SK-N-SH (cell line): Measurements from ENCODE around the gene AHCYL2. TPM values are rescaled to one million over a fixed set of nuclear protein-coding genes. Genes with fewer than 3 reads are reported as not detected.

ENCODE experiments used
- CTCF ChIA-PET: fragments of 300-600, 350-600 bp; formaldehyde crosslinking; extraction: SDS; loops from one replicate; lab custom pipeline; 2021; lab: Yijun Ruan, JAX
- POLR2A ChIA-PET: fragments of 350-600 bp; sonication (Branson Sonifier 250); formaldehyde crosslinking; extraction: SDS; loops from one replicate; lab custom pipeline; 2020; ENCODE audit warnings: antibody characterized with exemption, inconsistent platforms; lab: Yijun Ruan, JAX
- DNase-seq: peaks from one replicate; pipeline ENCODE4 v3.0.0; 2012
- H2AFZ ChIP-seq: fragments of 200-600 bp; sonication (generic); 2 replicates; pipeline ENCODE4 v1.8.1; 2016; ENCODE audit warnings: antibody characterized with exemption, mild to moderate bottlenecking, low read depth
- H3F3A ChIP-seq: fragments of 200-600 bp; sonication (generic); replicated peaks from 2 replicates; pipeline ENCODE3; 2016; ENCODE audit warnings: antibody characterized with exemption, mild to moderate bottlenecking; ENCODE audit not compliant: insufficient read depth
- H3K27ac ChIP-seq, 2 experiments: fragments of 200-500 bp in 1 of 2; fragments of 200-600 bp in 1 of 2; sonication (Bioruptor generic) in 1 of 2; sonication (generic), shearing (Covaris generic) in 1 of 2; 2 replicates each; pipeline versions ENCODE4 v1.5.1 to v1.6.1; 2014 to 2016; ENCODE audit warnings: low read depth in 2 of 2, inconsistent platforms in 1 of 2, low read length in 1 of 2, mild to moderate bottlenecking in 1 of 2, mixed read lengths in 1 of 2
- H3K27me3 ChIP-seq: fragments of 200-600 bp; sonication (generic), shearing (Covaris generic); 2 replicates; pipeline ENCODE4 v1.6.1; 2016; ENCODE audit warnings: mixed run types; ENCODE audit not compliant: insufficient read depth
- H3K36me3 ChIP-seq, 2 experiments: fragments of 200-500 bp in 1 of 2; fragments of 200-600 bp in 1 of 2; sonication (Bioruptor generic) in 1 of 2; sonication (generic) in 1 of 2; replicated peaks in 1 of 2; 2 replicates each; pipeline versions ENCODE3 to v1.5.1; 2014 to 2016; ENCODE audit warnings: low read length in 1 of 2, mild to moderate bottlenecking in 1 of 2; ENCODE audit not compliant: insufficient read depth in 2 of 2, control insufficient read depth in 1 of 2
- H3K4me1 ChIP-seq, 2 experiments: fragments of 200-500 bp in 1 of 2; fragments of 200-600 bp in 1 of 2; sonication (Bioruptor generic) in 1 of 2; sonication (generic), shearing (Covaris generic) in 1 of 2; 2 replicates each; pipeline versions ENCODE4 v1.5.1 to v1.6.1; 2014 to 2016; ENCODE audit warnings: low read depth in 1 of 2, low read length in 1 of 2, mixed run types in 1 of 2; ENCODE audit not compliant: insufficient read depth in 2 of 2, control insufficient read depth in 1 of 2
- H3K4me2 ChIP-seq: fragments of 200-600 bp; sonication (generic), shearing (Covaris generic); 2 replicates; pipeline ENCODE4 v1.6.1; 2017; ENCODE audit warnings: mixed run types
- H3K4me3 ChIP-seq, 2 experiments: fragments of 200-500 bp in 1 of 2; fragments of 200-600 bp in 1 of 2; sonication (Bioruptor generic) in 1 of 2; sonication (generic), shearing (Covaris generic) in 1 of 2; 2 replicates each; pipeline versions ENCODE4 v1.5.1 to v1.8.1; 2014 to 2016; ENCODE audit warnings: low read depth in 2 of 2, inconsistent platforms in 1 of 2, low read length in 1 of 2, mild to moderate bottlenecking in 1 of 2, mixed read lengths in 1 of 2, moderate library complexity in 1 of 2
- H3K79me2 ChIP-seq: fragments of 200-600 bp; sonication (generic); 2 replicates; pipeline ENCODE4 v1.8.1; 2017; ENCODE audit warnings: mild to moderate bottlenecking; ENCODE audit not compliant: insufficient read depth
- H3K9ac ChIP-seq: fragments of 200-600 bp; sonication (generic); 2 replicates; pipeline ENCODE4 v1.6.1; 2017; ENCODE audit warnings: mixed run types
- H3K9me2 ChIP-seq: fragments of 200-600 bp; sonication (generic); 2 replicates; pipeline ENCODE4 v1.6.1; 2017; ENCODE audit warnings: mixed run types
- H3K9me3 ChIP-seq: fragments of 200-600 bp; sonication (generic); 2 replicates; pipeline ENCODE4 v1.6.1; 2017; ENCODE audit warnings: mixed run types, mild to moderate bottlenecking, moderate library complexity
- H4K20me1 ChIP-seq: fragments of 200-600 bp; sonication (generic); 2 replicates; pipeline ENCODE4 v1.6.1; 2017; ENCODE audit warnings: mild to moderate bottlenecking, mixed run types; ENCODE audit not compliant: insufficient read depth
- CHD2 ChIP-seq: fragments of 150-350 bp; IDR thresholded peaks from 2 replicates; pipeline ENCODE4 v1.6.1; 2018; ENCODE audit warnings: low read length; ENCODE audit not compliant: partially characterized antibody
- ELF1 ChIP-seq: IDR thresholded peaks from 2 replicates; pipeline ENCODE4 v1.4.0; 2012
- FOSL2 ChIP-seq: IDR thresholded peaks from 2 replicates; pipeline ENCODE4 v1.4.0; 2012; ENCODE audit warnings: low read depth, mild to moderate bottlenecking, moderate library complexity, borderline replicate concordance
- FOXM1 ChIP-seq: IDR thresholded peaks from 2 replicates; pipeline ENCODE4 v1.4.0; 2012; ENCODE audit warnings: low read depth, mild to moderate bottlenecking
- MXI1 ChIP-seq: IDR thresholded peaks from 2 replicates; pipeline ENCODE4 v1.6.1; 2012; ENCODE audit warnings: mild to moderate bottlenecking, low read depth, low read length, improper control_type of control experiment
- NFIC ChIP-seq: IDR thresholded peaks from 2 replicates; pipeline ENCODE4 v1.4.0; 2012; ENCODE audit warnings: borderline replicate concordance
- NRF1 ChIP-seq: IDR thresholded peaks from 2 replicates; pipeline ENCODE4 v1.6.1; 2012; ENCODE audit warnings: low read depth, mild to moderate bottlenecking, low read length
- RFX5 ChIP-seq: IDR thresholded peaks from 2 replicates; pipeline ENCODE4 v1.6.1; 2012; ENCODE audit warnings: mild to moderate bottlenecking, improper control_type of control experiment, low read length
- RXRA ChIP-seq: IDR thresholded peaks from 2 replicates; pipeline ENCODE4 v1.4.0; 2012; ENCODE audit warnings: low read depth, mild to moderate bottlenecking, borderline replicate concordance
- SIN3A ChIP-seq: IDR thresholded peaks from 2 replicates; pipeline ENCODE4 v1.6.1; 2012; ENCODE audit warnings: low read depth, mild to moderate bottlenecking, low read length, moderate library complexity, borderline replicate concordance
- SMC3 ChIP-seq: IDR thresholded peaks from 2 replicates; pipeline ENCODE4 v1.6.1; 2012; ENCODE audit warnings: low read depth, low read length, improper control_type of control experiment
- YY1 ChIP-seq: IDR thresholded peaks from 2 replicates; pipeline ENCODE4 v1.4.0; 2012; ENCODE audit warnings: low read depth, mild to moderate bottlenecking
- WGBS: methylation state at CpG from one replicate; pipeline ENCODE4 v1.1.6; 2017; ENCODE audit warnings: low lambda C conversion rate; 5-methylcytosine and 5-hydroxymethylcytosine counted together
- polyA plus RNA-seq, 3 experiments: library from polyadenylated mRNA; depleted of rRNA; stranded (reverse); fragments of >200 nt; gene quantifications; 2 replicates each; pipeline ENCODE4 v1.2.3, GENCODE V29; 2012
- TF ChIP-seq, protein P1 (sequence below): IDR thresholded peaks from 2 replicates; pipeline ENCODE4 v1.4.0; 2012; ENCODE audit warnings: low read depth
- TF ChIP-seq, protein P2 (sequence below): fragments of 150-350 bp; IDR thresholded peaks from 2 replicates; pipeline ENCODE4 v1.6.1; 2017; ENCODE audit warnings: antibody characterized with exemption, low read length, low read depth, borderline replicate concordance
- TF ChIP-seq, protein P3 (sequence below): IDR thresholded peaks from 2 replicates; pipeline ENCODE4 v1.4.0; 2012; ENCODE audit warnings: low read depth, borderline replicate concordance
- TF ChIP-seq, protein P4 (sequence below): fragments of 200-600 bp; sonication (generic); IDR thresholded peaks from 2 replicates; pipeline ENCODE4 v1.6.1; 2017; ENCODE audit warnings: antibody characterized with exemption, mild to moderate bottlenecking, moderate library complexity
- TF ChIP-seq, protein P5 (sequence below): fragments of 150-350 bp; IDR thresholded peaks from 2 replicates; pipeline ENCODE4 v1.6.1; 2016; ENCODE audit warnings: mild to moderate bottlenecking, low read depth, low read length

The AHCYL2 gene
- polyA plus RNA-seq, 1 of the 3 experiments (the other 2 are of a cell fraction) = 20.4 TPM

DNA sequence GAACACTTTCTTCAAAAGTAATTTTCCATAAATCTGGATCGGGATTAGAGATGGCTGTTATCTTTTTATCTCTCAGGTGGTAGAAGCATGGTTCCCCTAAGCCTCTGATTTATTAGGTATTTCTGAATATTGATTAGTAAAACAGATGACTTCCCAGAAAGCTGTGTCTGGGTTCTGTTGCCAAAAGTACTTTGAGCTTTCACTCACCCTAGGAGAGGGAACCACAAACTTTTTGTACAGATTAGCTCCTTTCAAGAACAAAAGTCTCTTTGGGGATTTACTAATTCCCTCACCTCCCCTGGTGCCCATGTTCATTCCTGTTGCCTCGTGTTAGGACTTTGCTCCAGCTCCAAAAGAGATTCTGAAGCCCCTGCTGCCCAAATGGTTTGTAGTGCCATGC, 162.7 kb downstream of the AHCYL2 start:
- Histone ChIP-seq H3K79me2 (no peaks in the 10 kb centered on the region), H3K4me3 (no peak overlapping the region), H3K4me1 (no peaks in the 10 kb centered on the region; a peak in 1 of 4 replicates), H4K20me1 (no peaks in the 10 kb centered on the region), H3K27me3 (no peaks in the 10 kb centered on the region), H3K9me2 (no peaks in the 10 kb centered on the region), H3F3A (no peaks in the 10 kb centered on the region), H3K4me2 (no peak overlapping the region), H3K9ac (no peak overlapping the region), H3K9me3 (no peaks in the 10 kb centered on the region), H2AFZ (no peak overlapping the region), H3K27ac (no peak overlapping the region)
- POLR2A ChIA-PET = no interaction called here
- DNase-seq = no peak
- WGBS = 80% methylated on average over 2 of the region's 2 CpGs
- TF ChIP-seq NFIC (no peak), RXRA (no peak), FOXM1 (no peak), YY1 (no peak), NRF1 (no peak), FOSL2 (no peak)
- TF ChIP-seq, protein P1, sequence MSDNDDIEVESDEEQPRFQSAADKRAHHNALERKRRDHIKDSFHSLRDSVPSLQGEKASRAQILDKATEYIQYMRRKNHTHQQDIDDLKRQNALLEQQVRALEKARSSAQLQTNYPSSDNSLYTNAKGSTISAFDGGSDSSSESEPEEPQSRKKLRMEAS = no peak
- TF ChIP-seq, protein P2, sequence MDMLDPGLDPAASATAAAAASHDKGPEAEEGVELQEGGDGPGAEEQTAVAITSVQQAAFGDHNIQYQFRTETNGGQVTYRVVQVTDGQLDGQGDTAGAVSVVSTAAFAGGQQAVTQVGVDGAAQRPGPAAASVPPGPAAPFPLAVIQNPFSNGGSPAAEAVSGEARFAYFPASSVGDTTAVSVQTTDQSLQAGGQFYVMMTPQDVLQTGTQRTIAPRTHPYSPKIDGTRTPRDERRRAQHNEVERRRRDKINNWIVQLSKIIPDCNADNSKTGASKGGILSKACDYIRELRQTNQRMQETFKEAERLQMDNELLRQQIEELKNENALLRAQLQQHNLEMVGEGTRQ = no peak
- TF ChIP-seq, protein P3, sequence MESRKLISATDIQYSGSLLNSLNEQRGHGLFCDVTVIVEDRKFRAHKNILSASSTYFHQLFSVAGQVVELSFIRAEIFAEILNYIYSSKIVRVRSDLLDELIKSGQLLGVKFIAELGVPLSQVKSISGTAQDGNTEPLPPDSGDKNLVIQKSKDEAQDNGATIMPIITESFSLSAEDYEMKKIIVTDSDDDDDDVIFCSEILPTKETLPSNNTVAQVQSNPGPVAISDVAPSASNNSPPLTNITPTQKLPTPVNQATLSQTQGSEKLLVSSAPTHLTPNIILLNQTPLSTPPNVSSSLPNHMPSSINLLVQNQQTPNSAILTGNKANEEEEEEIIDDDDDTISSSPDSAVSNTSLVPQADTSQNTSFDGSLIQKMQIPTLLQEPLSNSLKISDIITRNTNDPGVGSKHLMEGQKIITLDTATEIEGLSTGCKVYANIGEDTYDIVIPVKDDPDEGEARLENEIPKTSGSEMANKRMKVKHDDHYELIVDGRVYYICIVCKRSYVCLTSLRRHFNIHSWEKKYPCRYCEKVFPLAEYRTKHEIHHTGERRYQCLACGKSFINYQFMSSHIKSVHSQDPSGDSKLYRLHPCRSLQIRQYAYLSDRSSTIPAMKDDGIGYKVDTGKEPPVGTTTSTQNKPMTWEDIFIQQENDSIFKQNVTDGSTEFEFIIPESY = no peak
- TF ChIP-seq, protein P4, sequence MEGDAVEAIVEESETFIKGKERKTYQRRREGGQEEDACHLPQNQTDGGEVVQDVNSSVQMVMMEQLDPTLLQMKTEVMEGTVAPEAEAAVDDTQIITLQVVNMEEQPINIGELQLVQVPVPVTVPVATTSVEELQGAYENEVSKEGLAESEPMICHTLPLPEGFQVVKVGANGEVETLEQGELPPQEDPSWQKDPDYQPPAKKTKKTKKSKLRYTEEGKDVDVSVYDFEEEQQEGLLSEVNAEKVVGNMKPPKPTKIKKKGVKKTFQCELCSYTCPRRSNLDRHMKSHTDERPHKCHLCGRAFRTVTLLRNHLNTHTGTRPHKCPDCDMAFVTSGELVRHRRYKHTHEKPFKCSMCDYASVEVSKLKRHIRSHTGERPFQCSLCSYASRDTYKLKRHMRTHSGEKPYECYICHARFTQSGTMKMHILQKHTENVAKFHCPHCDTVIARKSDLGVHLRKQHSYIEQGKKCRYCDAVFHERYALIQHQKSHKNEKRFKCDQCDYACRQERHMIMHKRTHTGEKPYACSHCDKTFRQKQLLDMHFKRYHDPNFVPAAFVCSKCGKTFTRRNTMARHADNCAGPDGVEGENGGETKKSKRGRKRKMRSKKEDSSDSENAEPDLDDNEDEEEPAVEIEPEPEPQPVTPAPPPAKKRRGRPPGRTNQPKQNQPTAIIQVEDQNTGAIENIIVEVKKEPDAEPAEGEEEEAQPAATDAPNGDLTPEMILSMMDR = no peak
- TF ChIP-seq, all 33 proteins: peak for 0
- CTCF ChIA-PET = interaction anchor here (0.6 to 7.3 kb wide), 13 partner anchors 11 to 296 kb away, joined by 3 to 67 read pairs (median 3); no protein-coding TSS in a partner anchor
- H3K36me3 ChIP-seq = peaks cover 0 to 22% of the 10 kb centered on the region in 2 experiments

DNA sequence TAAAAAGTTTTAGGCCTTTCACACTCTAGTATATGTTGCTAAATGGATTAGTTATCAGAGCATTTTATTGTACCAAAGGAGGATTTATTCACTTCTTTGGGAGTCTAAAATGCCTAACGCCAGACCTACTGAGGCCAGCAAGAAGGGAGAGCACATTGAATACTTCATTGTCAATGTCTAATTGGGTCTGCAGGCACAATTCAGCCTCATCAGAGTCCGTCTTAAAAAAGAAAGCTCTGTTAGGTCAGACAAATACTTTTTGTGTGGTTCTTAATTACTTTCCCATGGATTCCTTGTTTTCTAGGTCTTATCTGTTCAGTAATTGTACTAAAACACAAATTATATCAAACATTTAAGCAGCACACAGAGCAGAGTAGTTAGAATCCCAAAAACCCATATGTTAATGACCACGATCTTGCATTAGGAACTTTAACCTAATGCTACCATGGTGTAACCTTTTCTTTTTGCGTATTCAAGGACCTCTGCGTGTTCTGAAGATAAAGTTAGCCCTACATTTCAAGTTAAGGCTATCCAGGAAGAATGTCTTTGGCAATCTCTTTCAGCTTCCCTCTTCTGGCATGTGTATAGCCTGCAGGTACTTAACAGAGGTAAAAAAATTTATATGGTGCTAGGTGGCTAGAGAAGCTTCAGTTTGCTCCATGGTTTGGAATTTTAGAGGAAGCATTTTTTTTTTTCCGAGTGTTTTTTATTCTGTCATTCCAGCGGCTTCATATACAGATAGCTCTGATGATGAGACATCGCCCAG, 163.7 kb downstream of the AHCYL2 start:
- Histone ChIP-seq H3K36me3 (peaks cover 0 to 22% of the 10 kb centered on the region in 2 experiments), H3K4me2 (no peak overlapping the region), H3K79me2 (no peaks in the 10 kb centered on the region), H4K20me1 (no peaks in the 10 kb centered on the region), H3K27me3 (no peaks in the 10 kb centered on the region), H3F3A (no peaks in the 10 kb centered on the region), H3K27ac (no peak overlapping the region), H3K9me2 (no peaks in the 10 kb centered on the region), H2AFZ (no peak overlapping the region), H3K9ac (no peak overlapping the region), H3K4me1 (no peaks in the 10 kb centered on the region; a peak in 1 of 4 replicates), H3K4me3 (no peak overlapping the region), H3K9me3 (no peaks in the 10 kb centered on the region)
- DNase-seq = no peak
- 92% methylated on average over 8 of the region's 8 CpGs for WGBS
- ChIA-PET POLR2A (no interaction called here), CTCF (interaction anchor here (0.7 to 7.3 kb wide), 15 partner anchors 11 to 297 kb away, joined by 3 to 67 read pairs (median 5); no protein-coding TSS in a partner anchor)
- TF ChIP-seq SMC3 (no peak), SIN3A (no peak), ELF1 (no peak), CHD2 (no peak), YY1 (no peak), MXI1 (no peak), FOXM1 (no peak), RFX5 (no peak), NFIC (no peak)
- TF ChIP-seq, protein P3 = no peak
- TF ChIP-seq, protein P5, sequence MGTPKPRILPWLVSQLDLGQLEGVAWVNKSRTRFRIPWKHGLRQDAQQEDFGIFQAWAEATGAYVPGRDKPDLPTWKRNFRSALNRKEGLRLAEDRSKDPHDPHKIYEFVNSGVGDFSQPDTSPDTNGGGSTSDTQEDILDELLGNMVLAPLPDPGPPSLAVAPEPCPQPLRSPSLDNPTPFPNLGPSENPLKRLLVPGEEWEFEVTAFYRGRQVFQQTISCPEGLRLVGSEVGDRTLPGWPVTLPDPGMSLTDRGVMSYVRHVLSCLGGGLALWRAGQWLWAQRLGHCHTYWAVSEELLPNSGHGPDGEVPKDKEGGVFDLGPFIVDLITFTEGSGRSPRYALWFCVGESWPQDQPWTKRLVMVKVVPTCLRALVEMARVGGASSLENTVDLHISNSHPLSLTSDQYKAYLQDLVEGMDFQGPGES = no peak
